HepG2 (cell line): ENCODE results near the gene KLHDC1. TPM values are rescaled to one million over a fixed set of nuclear protein-coding genes. Genes with fewer than 3 reads are reported as not detected.
"Not testable (repeated sequence)": the region's sequence is repeated elsewhere in the genome, so short reads cannot be mapped to it uniquely, and the experiment has no call there.

Source experiments
- ATAC-seq: fragments of 200-7000 bp; cut with Tn5 transposase; 3 replicates; pipeline ENCODE4 v1.9.1; 2020; ENCODE audit warnings: mild to moderate bottlenecking, moderate library complexity
- BruUV-seq: library from RNA; stranded (reverse); fragments of 400-500 nt; replicated peaks from 2 replicates; lab custom pipeline; 2021; lab: Mats Ljungman, UMichigan
- CTCF ChIA-PET: fragments of 300-600 bp; formaldehyde crosslinking; extraction: SDS; loops from one replicate; lab custom pipeline; 2021; ENCODE audit warnings: low total read pairs, inconsistent platforms, low intra/inter-chr PET ratio; lab: Yijun Ruan, JAX
- POLR2A ChIA-PET: fragments of 350-600 bp; sonication (Branson Sonifier 250); formaldehyde crosslinking; loops from one replicate; lab custom pipeline; 2020; ENCODE audit warnings: antibody characterized with exemption, inconsistent platforms; lab: Yijun Ruan, JAX
- DNase-seq: peaks from one replicate; pipeline ENCODE4 v3.0.0-alpha.2; 2015; ENCODE audit warnings: low spot score
- FAIRE-seq: peaks from 3 replicates; lab custom pipeline; 2011; peaks lifted over from hg19 to GRCh38; lab: Jason Lieb, UNC
- H2AFZ ChIP-seq: one replicate; pipeline ENCODE4 v1.6.1; 2011; ENCODE audit warnings: low read length, inconsistent platforms
- H3K27ac ChIP-seq: fragments of 300-600 bp; 3 replicates; pipeline ENCODE4 v1.8.0; 2011; ENCODE audit warnings: mixed run types, mild to moderate bottlenecking, mixed read lengths, low read length, inconsistent platforms; ENCODE audit not compliant: insufficient read depth; ENCODE audit errors: extremely low read length
- H3K27me3 ChIP-seq, 2 experiments: fragments of 200-600 bp in 1 of 2; 2 replicates in 1 of 2; 3 replicates in 1 of 2; pipeline versions ENCODE4 v1.6.0 to v1.8.0; 2011; ENCODE audit warnings: low read length in 2 of 2, mild to moderate bottlenecking in 2 of 2, moderate library complexity in 2 of 2, inconsistent platforms in 1 of 2; ENCODE audit not compliant: insufficient read depth in 2 of 2, control insufficient read depth in 1 of 2
- H3K36me3 ChIP-seq, 2 experiments: fragments of 200-600 bp in 1 of 2; replicated peaks in 1 of 2; 2 replicates in 1 of 2; 3 replicates in 1 of 2; pipeline versions ENCODE4 v1.5.1 to v1.8.0; 2011; ENCODE audit warnings: low read length in 2 of 2, inconsistent platforms in 1 of 2; ENCODE audit not compliant: insufficient read depth in 2 of 2, control insufficient read depth in 1 of 2
- H3K4me1 ChIP-seq: 2 replicates; pipeline ENCODE4 v1.5.1; 2012; ENCODE audit warnings: low read length, inconsistent platforms; ENCODE audit not compliant: insufficient read depth
- H3K4me2 ChIP-seq: 2 replicates; pipeline ENCODE4 v1.6.0; 2011; ENCODE audit warnings: low read depth, low read length, inconsistent platforms
- H3K4me3 ChIP-seq, 3 experiments: fragments of 200-600 bp in 1 of 3; sonication (generic), shearing (Covaris generic) in 1 of 3; replicated peaks in 1 of 3; 2 replicates each; pipeline ENCODE4 v1.5.1; 2011 to 2016; ENCODE audit warnings: low read length in 3 of 3, inconsistent platforms in 2 of 3, low read depth in 2 of 3, mild to moderate bottlenecking in 2 of 3, control low read depth in 1 of 3, mixed read lengths in 1 of 3; ENCODE audit not compliant: insufficient read depth in 1 of 3
- H3K79me2 ChIP-seq: one replicate; pipeline ENCODE4 v1.6.1; 2011; ENCODE audit warnings: low read length, inconsistent platforms; ENCODE audit not compliant: insufficient read depth
- H3K9ac ChIP-seq: 2 replicates; pipeline ENCODE4 v1.6.0; 2011; ENCODE audit warnings: mild to moderate bottlenecking, low read depth, low read length, inconsistent platforms; ENCODE audit not compliant: insufficient read depth
- H3K9me3 ChIP-seq: 2 replicates; pipeline ENCODE4 v1.5.1; 2012; ENCODE audit warnings: mild to moderate bottlenecking, low read length
- H4K20me1 ChIP-seq: 2 replicates; pipeline ENCODE4 v1.6.0; 2011; ENCODE audit warnings: inconsistent platforms, mild to moderate bottlenecking, low read length, moderate library complexity; ENCODE audit not compliant: insufficient read depth
- CAMTA2 ChIP-seq: sonication (generic); formaldehyde crosslinking; IDR thresholded peaks from 2 replicates; pipeline ENCODE4 v1.4.0; 2020; ENCODE audit warnings: mild to moderate bottlenecking, missing genetic modification reagents, borderline replicate concordance
- MAFF ChIP-seq: IDR thresholded peaks from 2 replicates; pipeline ENCODE4 v1.6.1; 2011; ENCODE audit warnings: low read depth, low read length, improper control_type of control experiment
- MAFK ChIP-seq, 2 experiments: IDR thresholded peaks in 1 of 2; conservative IDR thresholded peaks in 1 of 2; 2 replicates each; pipeline ENCODE4 v1.6.1; 2011; ENCODE audit warnings: improper control_type of control experiment in 2 of 2, low read length in 2 of 2
- MEIS2 ChIP-seq: sonication (generic); formaldehyde crosslinking; IDR thresholded peaks from 2 replicates; pipeline ENCODE4 v1.9.0; 2021; ENCODE audit warnings: mild to moderate bottlenecking, missing genetic modification reagents
- ZBTB34 ChIP-seq: sonication (generic); formaldehyde crosslinking; IDR thresholded peaks from 2 replicates; pipeline ENCODE4 v1.8.0; 2022; ENCODE audit warnings: mild to moderate bottlenecking, missing genetic modification reagents
- WGBS: methylation state at CpG from one replicate; pipeline ENCODE4 v1.1.6; 2017; ENCODE audit warnings: low lambda C conversion rate; 5-methylcytosine and 5-hydroxymethylcytosine counted together
- in situ Hi-C: cut with HindIII; loops from 2 replicates; pipeline ENCODE4 v1.10.0; 2017; ENCODE audit warnings: low pct_unique_long_range_greater_than_20kb; ENCODE audit not compliant: extremely low pct_ligation_motif_present
- intact Hi-C: fragments of 100-400 bp; cut with micrococcal nuclease; formaldehyde crosslinking; loops from one replicate; pipeline ENCODE4 v1.10.0; 2022; ENCODE audit not compliant: unreplicated experiment
- polyA plus RNA-seq, 8 experiments: library from polyadenylated mRNA; depleted of rRNA in 3 of 8; stranded (reverse) in 7 of 8; unstranded in 1 of 8; fragments of >200 nt; fragmentation: Illumina TruSeq in 4 of 8; extraction: Trizol in 4 of 8; gene quantifications; 2 replicates each; pipeline versions ENCODE4 v1.2.1 to v1.2.3, GENCODE V29; 2011 to 2016; ENCODE audit warnings: low read depth in 4 of 8, missing spikeins in 1 of 8, mixed read lengths in 1 of 8; ENCODE audit not compliant: insufficient read depth in 1 of 8
- total RNA-seq, 5 experiments: library from RNA; depleted of rRNA; stranded (reverse); fragments of >200 nt; fragmentation: Illumina TruSeq; extraction: Trizol; gene quantifications; 2 replicates each; pipeline ENCODE4 v1.2.3, GENCODE V29; 2016; ENCODE audit warnings: low read depth in 1 of 5
- TF ChIP-seq, protein P1 (sequence below): sonication (generic); formaldehyde crosslinking; IDR thresholded peaks from 2 replicates; pipeline ENCODE4 v1.5.0; 2020; ENCODE audit warnings: missing genetic modification reagents

Gene KLHDC1
- total and polyA plus RNA-seq, 2 of the 13 experiments (the other 11 are each of a cell fraction or from before 2014, with no cell fraction given), result 0.11 TPM; not detected in 1

DNA sequence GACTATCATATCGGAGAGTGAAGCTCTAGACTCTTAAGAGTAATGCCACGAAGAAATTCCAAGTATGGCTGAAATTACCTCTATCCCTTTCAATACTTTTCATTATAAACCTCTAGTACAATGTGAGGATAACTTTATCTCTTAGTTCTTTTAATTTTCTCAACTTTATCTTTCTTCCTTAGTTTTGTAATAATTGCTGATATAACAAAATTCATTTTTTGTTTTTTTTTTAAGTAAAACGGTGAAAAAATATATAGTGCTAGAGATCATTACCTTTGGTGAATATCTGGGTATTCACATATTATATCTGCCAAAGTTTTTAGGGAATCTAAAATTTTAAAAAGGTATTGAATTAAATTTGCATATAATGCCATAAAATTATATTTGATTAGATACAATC lies 38.4 kb upstream of the KLHDC1 start:
- ChIA-PET POLR2A (interaction anchor here (0.6 kb wide), 1 partner anchor 19 kb away, joined by 3 read pairs; no protein-coding TSS in a partner anchor), CTCF (no interaction called here)
- intact Hi-C loops, result no loop called here
- peaks cover 1 to 12% of the 10 kb centered on the region in 2 experiments; a peak in 3 of 5 replicates for H3K36me3 ChIP-seq
- no peaks in the 10 kb centered on the region for H3K27me3 ChIP-seq
- no peaks in the 10 kb centered on the region for H3K79me2 ChIP-seq
- no peak overlapping the region for H3K4me2 ChIP-seq
- H3K4me3 ChIP-seq, result no peak overlapping the region
- no TSS peak for BruUV-seq
- no peak overlapping the region for H3K9ac ChIP-seq
- WGBS, result 98% methylated on average over 3 of the region's 3 CpGs
- in situ Hi-C loops, result no loop called here
- no peak for DNase-seq
- no peak overlapping the region for H2AFZ ChIP-seq
- no peak overlapping the region for H3K27ac ChIP-seq
- TF ChIP-seq, protein P1, sequence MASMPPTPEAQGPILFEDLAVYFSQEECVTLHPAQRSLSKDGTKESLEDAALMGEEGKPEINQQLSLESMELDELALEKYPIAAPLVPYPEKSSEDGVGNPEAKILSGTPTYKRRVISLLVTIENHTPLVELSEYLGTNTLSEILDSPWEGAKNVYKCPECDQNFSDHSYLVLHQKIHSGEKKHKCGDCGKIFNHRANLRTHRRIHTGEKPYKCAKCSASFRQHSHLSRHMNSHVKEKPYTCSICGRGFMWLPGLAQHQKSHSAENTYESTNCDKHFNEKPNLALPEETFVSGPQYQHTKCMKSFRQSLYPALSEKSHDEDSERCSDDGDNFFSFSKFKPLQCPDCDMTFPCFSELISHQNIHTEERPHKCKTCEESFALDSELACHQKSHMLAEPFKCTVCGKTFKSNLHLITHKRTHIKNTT, result no peak
- TF ChIP-seq CAMTA2 (CRISPR knock-in tag) (no peak), MAFK (conservative IDR thresholded peaks at IDR 0.05 in 1 of 2, IDR thresholded peaks at IDR 0.05 in 1 of 2; ENCODE audit: low read length in 2 of 2) (peak; percentile 61 to 90), MEIS2 (CRISPR knock-in tag) (no peak), MAFF (peak; percentile 73; the same call in 1 of the 2 replicates), ZBTB34 (no peak)
- H4K20me1 ChIP-seq, result no peaks in the 10 kb centered on the region
- no peak for ATAC-seq
- FAIRE-seq, result no peak
- peaks cover 1% of the 10 kb centered on the region for H3K4me1 ChIP-seq
- no peaks in the 10 kb centered on the region for H3K9me3 ChIP-seq

DNA sequence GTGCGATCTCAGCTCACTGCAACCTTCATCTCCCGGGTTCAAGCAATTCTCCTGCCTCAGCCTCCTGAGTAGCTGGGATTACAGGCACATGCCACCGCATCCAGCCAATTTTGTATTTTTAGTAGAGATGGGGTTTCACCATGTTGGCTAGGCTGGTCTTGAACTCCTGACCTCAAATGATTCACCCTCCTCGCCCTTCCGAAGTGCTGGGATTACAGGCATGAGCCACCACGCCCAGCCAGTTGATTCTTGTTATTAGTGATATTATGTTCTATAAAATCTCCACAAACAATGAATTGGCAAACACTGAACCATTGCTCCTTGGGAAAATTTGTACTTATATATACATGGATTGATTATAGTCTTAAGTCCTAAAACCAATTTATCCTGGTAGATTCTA lies 35.4 kb upstream of the KLHDC1 start:
- DNase-seq, POLR2A ChIA-PET, H3K4me2 ChIP-seq, BruUV-seq, H3K9me3 ChIP-seq, in situ Hi-C loops, H3K9ac ChIP-seq, H3K79me2 ChIP-seq, H2AFZ ChIP-seq, FAIRE-seq, H3K4me3 ChIP-seq, H3K27ac ChIP-seq, intact Hi-C loops, H3K27me3 ChIP-seq, ATAC-seq, CTCF ChIA-PET, H4K20me1 ChIP-seq: not testable (repeated sequence)
- H3K4me1 ChIP-seq, result peaks cover 16% of the 10 kb centered on the region
- WGBS, result 93% methylated on average over 6 of the region's 6 CpGs
- H3K36me3 ChIP-seq, result peaks cover 0 to 13% of the 10 kb centered on the region in 2 experiments; a peak in 2 of 5 replicates
